Measurements from ENCODE around the gene GAB2. TPM values are rescaled to one million over a fixed set of nuclear protein-coding genes. Genes with fewer than 3 reads are reported as not detected.

GAB2 gene
- total and polyA plus RNA-seq, 2 of the 13 experiments (the other 11 are each of a cell fraction or from before 2014, with no cell fraction given) = 4.1 to 8.6 TPM

GRCh38 chr11:78349624-78350023 lies 68.0 kb downstream of the GAB2 start:
- Histone ChIP-seq H3K4me1 (ENCODE audit: insufficient read depth, low read length) (peaks cover 24% of the 10 kb centered on the region), H3K27me3 (ENCODE audit: control insufficient read depth in 1 of 2, insufficient read depth in 2 of 2, low read length in 2 of 2) (no peaks in the 10 kb centered on the region), H3K27ac (ENCODE audit: extremely low read length, insufficient read depth, low read length) (no peak overlapping the region), H3K36me3 (replicated peaks in 1 of 2; ENCODE audit: control insufficient read depth in 1 of 2, insufficient read depth in 2 of 2, low read length in 2 of 2) (no peaks in the 10 kb centered on the region), H2AFZ (ENCODE audit: low read length) (no peak overlapping the region), H3K9ac (ENCODE audit: insufficient read depth, low read depth, low read length) (no peak overlapping the region), H3K4me2 (ENCODE audit: low read depth, low read length) (no peak overlapping the region), H3K4me3 (replicated peaks in 1 of 3; ENCODE audit: insufficient read depth in 1 of 3, low read depth in 2 of 3, low read length in 3 of 3) (no peak overlapping the region), H3K9me3 (ENCODE audit: low read length) (no peaks in the 10 kb centered on the region), H4K20me1 (ENCODE audit: insufficient read depth, low read length) (no peaks in the 10 kb centered on the region), H3K79me2 (ENCODE audit: insufficient read depth, low read length) (no peaks in the 10 kb centered on the region)
- BruUV-seq (replicated peaks) = no TSS peak
- FAIRE-seq (no peak), DNase-seq (ENCODE audit: low spot score) (no peak), ATAC-seq (no peak)
- WGBS (ENCODE audit: low lambda C conversion rate) = 96% methylated on average over 3 of the region's 3 CpGs
- ChIA-PET POLR2A (no interaction called here), CTCF (ENCODE audit: low intra/inter-chr PET ratio, low total read pairs) (no interaction called here)
- in situ Hi-C loops (cut with HindIII; ENCODE audit: extremely low pct_ligation_motif_present, low pct_unique_long_range_greater_than_20kb) = no loop called here
- intact Hi-C loops (cut with micrococcal nuclease; ENCODE audit: unreplicated experiment) = no loop called here
- no peak for TF ChIP-seq CEBPG (CRISPR knock-in tag; IDR thresholded peaks at IDR 0.05)
- TF ChIP-seq AGO1 (IDR thresholded peaks at IDR 0.05; ENCODE audit: low read depth, low read length, poor library complexity, severe bottlenecking) = no peak
- no peak for TF ChIP-seq CENPBD1 (CRISPR knock-in tag; IDR thresholded peaks at IDR 0.05; ENCODE audit: borderline replicate concordance, low read depth)
- no peak for TF ChIP-seq CENPT (CRISPR knock-in tag; IDR thresholded peaks at IDR 0.05; ENCODE audit: low read depth)
- TF ChIP-seq FOXC1 (CRISPR knock-in tag; IDR thresholded peaks at IDR 0.05; ENCODE audit: borderline replicate concordance) = no peak
- no peak for TF ChIP-seq TOE1 (CRISPR knock-in tag; IDR thresholded peaks at IDR 0.05)
- TF ChIP-seq SKI (IDR thresholded peaks at IDR 0.05; ENCODE audit: partially characterized antibody) = no peak
- TF ChIP-seq SAFB2 (CRISPR knock-in tag; IDR thresholded peaks at IDR 0.05; ENCODE audit: borderline replicate concordance, low read depth) = no peak
- TF ChIP-seq ZNF704 (CRISPR knock-in tag; IDR thresholded peaks at IDR 0.05; ENCODE audit: borderline replicate concordance) = no peak
- no peak for TF ChIP-seq HDAC1 (CRISPR knock-in tag; IDR thresholded peaks at IDR 0.05)
- no peak for TF ChIP-seq ZNF737 (CRISPR knock-in tag; IDR thresholded peaks at IDR 0.05; ENCODE audit: borderline replicate concordance)
